Esophagus squamous epithelium (tissue), 4 donors: ENCODE measurements around the gene RUNDC3A.

Experiments used
- POLR2A ChIP-seq, 4 donors: fragments of 450-650 bp; IDR thresholded peaks; one replicate each; pipeline ENCODE4 v1.6.1; 2017; ENCODE audit warnings: antibody characterized with exemption in 4 of 4, mild to moderate bottlenecking in 4 of 4, moderate library complexity in 3 of 4
- TF ChIP-seq, protein P1 (sequence below), 6 experiments: fragments of 450-650 bp in 4 of 6; fragments of 200-600 bp in 2 of 6; sonication (generic) in 2 of 6; IDR thresholded peaks; one replicate each; pipeline ENCODE4 v1.5.1; 2016 to 2019; ENCODE audit warnings: antibody characterized with exemption in 6 of 6, mild to moderate bottlenecking in 4 of 6, moderate library complexity in 4 of 6

DNA sequence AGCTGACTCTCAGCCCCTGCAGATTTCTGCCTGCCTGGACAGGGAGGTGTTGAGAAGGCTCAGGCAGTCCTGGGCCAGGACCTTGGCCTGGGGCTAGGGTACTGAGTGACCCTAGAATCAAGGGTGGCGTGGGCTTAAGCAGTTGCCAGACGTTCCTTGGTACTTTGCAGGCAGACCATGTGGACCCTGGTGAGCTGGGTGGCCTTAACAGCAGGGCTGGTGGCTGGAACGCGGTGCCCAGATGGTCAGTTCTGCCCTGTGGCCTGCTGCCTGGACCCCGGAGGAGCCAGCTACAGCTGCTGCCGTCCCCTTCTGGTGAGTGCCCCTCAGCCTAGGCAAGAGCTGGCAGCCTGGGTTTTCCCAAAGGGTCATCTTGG is 40.6 kb downstream of the RUNDC3A start:
- TF ChIP-seq, protein P1, sequence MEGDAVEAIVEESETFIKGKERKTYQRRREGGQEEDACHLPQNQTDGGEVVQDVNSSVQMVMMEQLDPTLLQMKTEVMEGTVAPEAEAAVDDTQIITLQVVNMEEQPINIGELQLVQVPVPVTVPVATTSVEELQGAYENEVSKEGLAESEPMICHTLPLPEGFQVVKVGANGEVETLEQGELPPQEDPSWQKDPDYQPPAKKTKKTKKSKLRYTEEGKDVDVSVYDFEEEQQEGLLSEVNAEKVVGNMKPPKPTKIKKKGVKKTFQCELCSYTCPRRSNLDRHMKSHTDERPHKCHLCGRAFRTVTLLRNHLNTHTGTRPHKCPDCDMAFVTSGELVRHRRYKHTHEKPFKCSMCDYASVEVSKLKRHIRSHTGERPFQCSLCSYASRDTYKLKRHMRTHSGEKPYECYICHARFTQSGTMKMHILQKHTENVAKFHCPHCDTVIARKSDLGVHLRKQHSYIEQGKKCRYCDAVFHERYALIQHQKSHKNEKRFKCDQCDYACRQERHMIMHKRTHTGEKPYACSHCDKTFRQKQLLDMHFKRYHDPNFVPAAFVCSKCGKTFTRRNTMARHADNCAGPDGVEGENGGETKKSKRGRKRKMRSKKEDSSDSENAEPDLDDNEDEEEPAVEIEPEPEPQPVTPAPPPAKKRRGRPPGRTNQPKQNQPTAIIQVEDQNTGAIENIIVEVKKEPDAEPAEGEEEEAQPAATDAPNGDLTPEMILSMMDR (IDR thresholded peaks at IDR 0.05), result no peak
- TF ChIP-seq POLR2A (IDR thresholded peaks at IDR 0.05), result no peak
